ENCODE results near the gene COQ9.
"Not testable (repeated sequence)": the region's sequence is repeated elsewhere in the genome, so short reads cannot be mapped to it uniquely, and the experiment has no call there.

The COQ9 gene

GRCh38 chr16:57427824-57428223 is 19.5 kb upstream of the COQ9 start:
- DNase-seq, result no peak

- no peak for DNase-seq
Measured at GRCh38 chr16:57430955-57431354, 16.3 kb upstream of the COQ9 start.

- no peak for DNase-seq
Measured at GRCh38 chr16:57432505-57432904, 14.8 kb upstream of the COQ9 start.

- no peak for DNase-seq
Measured at GRCh38 chr16:57432989-57433388, 14.3 kb upstream of the COQ9 start.

GRCh38 chr16:57434003-57434402 is 13.3 kb upstream of the COQ9 start:
- no peak for DNase-seq

- no peak for DNase-seq
Measured at GRCh38 chr16:57435838-57436237, 11.4 kb upstream of the COQ9 start.

GRCh38 chr16:57439947-57440346 is 7.3 kb upstream of the COQ9 start:
- DNase-seq, result not testable (repeated sequence)

GRCh38 chr16:57440551-57440950 is 6.7 kb upstream of the COQ9 start:
- not testable (repeated sequence) for DNase-seq

- DNase-seq, result no peak
Measured at GRCh38 chr16:57444711-57445110, 2.6 kb upstream of the COQ9 start.

GRCh38 chr16:57445510-57445909 is 1.8 kb upstream of the COQ9 start:
- DNase-seq, result no peak

- DNase-seq, result peak; percentile 13
Measured at GRCh38 chr16:57446531-57447185, 621 bp upstream of the COQ9 start.

- no peak for DNase-seq
Measured at GRCh38 chr16:57452021-57452420, 4.7 kb downstream of the COQ9 start.

- DNase-seq, result peak; percentile 86
Measured at GRCh38 chr16:57462209-57462977, 15.1 kb downstream of the COQ9 start, which contains the start of gene POLR2C. TSS of gene POLR2C (plus strand) at chr16:57462679. CDS start at chr16:57462725, 46 bp downstream.

GRCh38 chr16:57462978-57463362 is 15.7 kb downstream of the COQ9 start:
- DNase-seq, result no peak

GRCh38 chr16:57464523-57464922 is 17.2 kb downstream of the COQ9 start:
- no peak for DNase-seq

GRCh38 chr16:57468346-57468745 is 21.1 kb downstream of the COQ9 start:
- no peak for DNase-seq

GRCh38 chr16:57469046-57469445 is 21.8 kb downstream of the COQ9 start:
- DNase-seq, result no peak

GRCh38 chr16:57469917-57470470 is 22.7 kb downstream of the COQ9 start:
- no peak for DNase-seq

- no peak for DNase-seq
Measured at GRCh38 chr16:57470711-57471110, 23.4 kb downstream of the COQ9 start.

- DNase-seq, result no peak
Measured at GRCh38 chr16:57471209-57471608, 23.9 kb downstream of the COQ9 start.

- DNase-seq, result no peak
Measured at GRCh38 chr16:57471852-57472664, 24.8 kb downstream of the COQ9 start.

GRCh38 chr16:57472665-57473060 is 25.4 kb downstream of the COQ9 start:
- DNase-seq, result no peak

- DNase-seq, result no peak
Measured at GRCh38 chr16:57473176-57473840, 26.0 kb downstream of the COQ9 start.

Measured in effector CD8-positive, alpha-beta T cell (primary cell).